B cell (primary cell): ENCODE data around the gene IMPA2. TPM values are rescaled to one million over a fixed set of nuclear protein-coding genes. Genes with fewer than 3 reads are reported as not detected.
"Not testable (repeated sequence)": the region's sequence is repeated elsewhere in the genome, so short reads cannot be mapped to it uniquely, and the experiment has no call there.

Experiments
- ATAC-seq: fragments of 200-7000 bp; cut with Tn5 transposase; one replicate; pipeline ENCODE4 v1.10.0; 2021; ENCODE audit warnings: low read depth, mild to moderate bottlenecking, moderate number of reproducible peaks, moderate library complexity
- CTCF ChIA-PET: fragments of 350-600 bp; sonication (Branson Sonifier 250); formaldehyde crosslinking; loops from one replicate; lab custom pipeline; 2021; ENCODE audit warnings: antibody characterized with exemption, inconsistent platforms; lab: Charles Lee
- POLR2A ChIA-PET: fragments of 350-600 bp; sonication (Branson Sonifier 250); formaldehyde crosslinking; loops from one replicate; lab custom pipeline; 2021; ENCODE audit warnings: antibody characterized with exemption; lab: Charles Lee
- DNase-seq: peaks from one replicate; pipeline ENCODE4 v3.0.0; 2013
- H2AFZ ChIP-seq: 2 replicates; pipeline ENCODE4 v1.6.1; 2012; ENCODE audit warnings: mild to moderate bottlenecking, low read depth, low read length; ENCODE audit not compliant: insufficient read depth, poor library complexity, severe bottlenecking
- H3K27ac ChIP-seq, 2 donors: 1 replicate in 1 of 2; 2 replicates in 1 of 2; pipeline ENCODE4 v1.5.1; 2012 to 2013; ENCODE audit warnings: low read length in 2 of 2, mild to moderate bottlenecking in 2 of 2, moderate library complexity in 1 of 2
- H3K27me3 ChIP-seq, 4 experiments: fragments of 200-600 bp in 1 of 4; sonication (generic) in 1 of 4; replicated peaks in 1 of 4; 1 replicate in 2 of 4; 2 replicates in 2 of 4; pipeline versions ENCODE4 v1.6.1 to v1.7.0; 2013 to 2016; ENCODE audit warnings: low read length in 3 of 4, mild to moderate bottlenecking in 2 of 4, mixed read lengths in 1 of 4, moderate library complexity in 1 of 4; ENCODE audit not compliant: insufficient read depth in 4 of 4, control insufficient read depth in 3 of 4; ENCODE audit errors: control extremely low read depth in 1 of 4
- H3K36me3 ChIP-seq, 2 experiments: replicated peaks in 1 of 2; 1 replicate in 1 of 2; 2 replicates in 1 of 2; pipeline versions ENCODE4 v1.6.1 to v1.7.1; 2013; ENCODE audit warnings: low read length in 1 of 2; ENCODE audit not compliant: insufficient read depth in 2 of 2, control insufficient read depth in 1 of 2; ENCODE audit errors: control extremely low read depth in 1 of 2, extremely low read depth in 1 of 2
- H3K4me1 ChIP-seq, 2 donors: fragments of 200-600 bp in 1 of 2; sonication (generic) in 1 of 2; 1 replicate in 1 of 2; 2 replicates in 1 of 2; pipeline versions ENCODE4 v1.5.1 to v1.6.1; 2013 to 2017; ENCODE audit warnings: low read length in 2 of 2; ENCODE audit not compliant: control insufficient read depth in 2 of 2, insufficient read depth in 2 of 2
- H3K4me2 ChIP-seq: replicated peaks from 2 replicates; pipeline ENCODE3; 2012; ENCODE audit warnings: mild to moderate bottlenecking, low read depth, low read length; ENCODE audit not compliant: poor library complexity, severe bottlenecking
- H3K4me3 ChIP-seq, 5 experiments: fragments of 200-600 bp in 1 of 5; sonication (generic) in 1 of 5; 1 replicate in 3 of 5; 2 replicates in 2 of 5; pipeline versions ENCODE4 v1.5.1 to v1.7.0; 2011 to 2016; ENCODE audit warnings: low read length in 4 of 5, mild to moderate bottlenecking in 4 of 5, low read depth in 2 of 5, control low read depth in 1 of 5, moderate library complexity in 1 of 5; ENCODE audit not compliant: insufficient read depth in 1 of 5; ENCODE audit errors: control extremely low read depth in 1 of 5, extremely low read depth in 1 of 5
- H3K79me2 ChIP-seq: fragments of 200-600 bp; sonication (generic); one replicate; pipeline ENCODE4 v1.6.0; 2016; ENCODE audit warnings: low read length; ENCODE audit not compliant: control insufficient read depth, insufficient read depth
- H3K9ac ChIP-seq: fragments of 200-600 bp; sonication (generic); 2 replicates; pipeline ENCODE4 v1.6.1; 2017; ENCODE audit warnings: mild to moderate bottlenecking, low read length, moderate library complexity
- H3K9me3 ChIP-seq, 3 donors: one replicate each; pipeline versions ENCODE4 v1.6.1 to v1.7.1; 2013; ENCODE audit warnings: low read length in 2 of 3; ENCODE audit not compliant: control insufficient read depth in 2 of 3, insufficient read depth in 1 of 3; ENCODE audit errors: control extremely low read depth in 1 of 3
- H4K20me1 ChIP-seq: 2 replicates; pipeline ENCODE4 v1.6.0; 2012; ENCODE audit warnings: mild to moderate bottlenecking, low read length; ENCODE audit not compliant: insufficient read depth, control insufficient read depth, poor library complexity, severe bottlenecking
- H3K27ac Mint-ChIP-seq: one replicate; pipeline ENCODE4 v1.8.0; 2021; ENCODE audit warnings: mixed read lengths
- H3K27me3 Mint-ChIP-seq: one replicate; pipeline ENCODE4 v1.8.0; 2021; ENCODE audit warnings: mixed read lengths
- H3K4me1 Mint-ChIP-seq: one replicate; pipeline ENCODE4 v1.8.0; 2021; ENCODE audit warnings: mixed read lengths
- H3K4me3 Mint-ChIP-seq: one replicate; pipeline ENCODE4 v1.8.0; 2021; ENCODE audit warnings: mixed read lengths
- H3K9me3 Mint-ChIP-seq: one replicate; pipeline ENCODE4 v1.8.0; 2022; ENCODE audit warnings: mixed read lengths; ENCODE audit not compliant: insufficient read depth
- EZH2 ChIP-seq: IDR thresholded peaks from 2 replicates; pipeline ENCODE4 v1.6.1; 2012; ENCODE audit warnings: borderline replicate concordance, low read depth, mild to moderate bottlenecking, moderate library complexity, low read length; ENCODE audit not compliant: insufficient read depth, poor library complexity, severe bottlenecking
- WGBS: methylation state at CpG from one replicate; pipeline ENCODE4 v1.1.5; 2013; ENCODE audit warnings: missing lambda C conversion rate; ENCODE audit not compliant: insufficient coverage; 5-methylcytosine and 5-hydroxymethylcytosine counted together
- intact Hi-C: fragments of 100-400 bp; cut with micrococcal nuclease; formaldehyde crosslinking; loops from one replicate; pipeline ENCODE4 v1.10.0; 2022
- polyA plus RNA-seq: library from polyadenylated mRNA; depleted of rRNA; stranded (reverse); fragments of >200 nt; gene quantifications from 2 replicates; pipeline ENCODE4 v1.2.3, GENCODE V29; 2012
- total RNA-seq, 2 donors: library from RNA; stranded (reverse); fragments of 120-200 nt in 1 of 2; gene quantifications; 1 replicate in 1 of 2; 2 replicates in 1 of 2; pipeline versions ENCODE4 v1.2.3 to v1.2.4, GENCODE V29; 2013 to 2022
- TF ChIP-seq, protein P1 (sequence below): fragments of 200-600 bp; IDR thresholded peaks from one replicate; pipeline ENCODE4 v1.8.0; 2022; ENCODE audit warnings: antibody characterized with exemption, mild to moderate bottlenecking

The IMPA2 gene
- total and polyA plus RNA-seq, 2 donors (not counting 1 experiment from before 2014, with no cell fraction given): 8.0 to 11.7 TPM

DNA sequence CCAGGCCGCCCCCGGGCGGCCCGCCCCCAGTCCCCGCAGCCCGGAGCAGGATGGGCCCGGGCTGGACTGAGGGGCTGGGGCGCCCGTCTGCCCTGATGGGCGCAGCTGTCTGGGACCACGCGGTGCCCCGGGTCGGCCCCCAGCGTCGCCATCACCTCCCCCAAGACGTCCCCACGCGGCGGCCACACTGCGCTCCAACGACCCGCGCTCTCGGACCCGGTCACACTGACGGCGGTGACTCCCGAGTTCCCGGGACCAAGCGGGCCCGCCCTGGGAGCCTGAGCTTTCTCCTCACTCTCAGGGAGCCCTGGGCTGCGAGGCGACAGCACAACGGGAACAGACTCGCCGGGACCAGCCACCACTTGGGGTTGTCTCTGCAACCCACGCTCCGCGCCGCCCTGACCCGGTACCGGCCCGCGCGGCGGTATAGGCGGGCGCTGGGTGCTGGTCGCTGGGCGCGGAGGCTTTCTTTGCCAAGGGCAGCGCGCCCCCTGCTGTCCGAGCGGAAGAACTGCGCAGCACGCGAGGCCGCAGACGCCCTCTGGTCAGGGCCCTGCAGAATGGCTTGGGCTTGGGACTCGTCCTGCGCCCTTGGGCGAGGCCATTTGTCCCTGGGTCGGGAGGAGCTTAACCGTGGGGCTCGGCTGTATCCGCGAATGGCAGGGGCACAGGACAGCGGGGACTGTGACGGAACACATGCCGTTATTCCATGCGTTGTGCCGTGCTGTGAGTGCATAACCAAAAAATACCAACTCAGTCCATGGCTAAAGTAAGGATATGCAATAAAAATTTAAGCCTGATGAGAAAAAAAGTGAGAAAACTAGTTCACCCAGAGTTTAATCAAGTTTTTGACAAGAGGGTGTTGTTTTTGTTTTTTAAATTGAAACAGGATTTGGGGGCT lies 57.6 kb downstream of the IMPA2 start:
- no peaks in the 10 kb centered on the region for H3K36me3 ChIP-seq
- 1% methylated on average over 71 of the region's 74 CpGs for WGBS
- peaks cover 15 to 20% of the 10 kb centered on the region in 2 donors for H3K4me1 ChIP-seq
- intact Hi-C loops: loop anchor here (1.0 to 5.0 kb wide), 5 partner anchors 14 to 727 kb away; partner anchors contain the start of gene IMPA2
- no peaks in the 10 kb centered on the region for H3K9me3 Mint-ChIP-seq
- H3K27me3 ChIP-seq: peaks cover 0 to 13% (median 2%) of the 10 kb centered on the region in 4 experiments
- H3K4me1 Mint-ChIP-seq: peaks cover 24% of the 10 kb centered on the region
- peaks cover 0 to 3% (median 0%) of the 10 kb centered on the region in 3 donors for H3K9me3 ChIP-seq
- H3K4me3 ChIP-seq: peak overlapping the region in 4 of 5 experiments; percentile 49 to 67 (median 56)
- ChIA-PET CTCF (interaction anchor here (0.6 to 11.5 kb wide), 30 partner anchors 10 to 1479 kb away, joined by 3 to 201 read pairs (median 4); no protein-coding TSS in a partner anchor), POLR2A (interaction anchor here (0.5 kb wide), 1 partner anchor 107 kb away, joined by 8 read pairs; no protein-coding TSS in a partner anchor)
- peak; percentile 97 for ATAC-seq
- H3K4me3 Mint-ChIP-seq: peak overlapping the region; percentile 82
- H3K27ac Mint-ChIP-seq: no peak overlapping the region
- peak overlapping the region; percentile 94 for H2AFZ ChIP-seq
- H3K9ac ChIP-seq: peak overlapping the region; percentile 71
- H4K20me1 ChIP-seq: no peaks in the 10 kb centered on the region
- no peaks in the 10 kb centered on the region for H3K79me2 ChIP-seq
- peaks cover 3% of the 10 kb centered on the region for H3K27me3 Mint-ChIP-seq
- no peak for TF ChIP-seq EZH2
- TF ChIP-seq, protein P1, sequence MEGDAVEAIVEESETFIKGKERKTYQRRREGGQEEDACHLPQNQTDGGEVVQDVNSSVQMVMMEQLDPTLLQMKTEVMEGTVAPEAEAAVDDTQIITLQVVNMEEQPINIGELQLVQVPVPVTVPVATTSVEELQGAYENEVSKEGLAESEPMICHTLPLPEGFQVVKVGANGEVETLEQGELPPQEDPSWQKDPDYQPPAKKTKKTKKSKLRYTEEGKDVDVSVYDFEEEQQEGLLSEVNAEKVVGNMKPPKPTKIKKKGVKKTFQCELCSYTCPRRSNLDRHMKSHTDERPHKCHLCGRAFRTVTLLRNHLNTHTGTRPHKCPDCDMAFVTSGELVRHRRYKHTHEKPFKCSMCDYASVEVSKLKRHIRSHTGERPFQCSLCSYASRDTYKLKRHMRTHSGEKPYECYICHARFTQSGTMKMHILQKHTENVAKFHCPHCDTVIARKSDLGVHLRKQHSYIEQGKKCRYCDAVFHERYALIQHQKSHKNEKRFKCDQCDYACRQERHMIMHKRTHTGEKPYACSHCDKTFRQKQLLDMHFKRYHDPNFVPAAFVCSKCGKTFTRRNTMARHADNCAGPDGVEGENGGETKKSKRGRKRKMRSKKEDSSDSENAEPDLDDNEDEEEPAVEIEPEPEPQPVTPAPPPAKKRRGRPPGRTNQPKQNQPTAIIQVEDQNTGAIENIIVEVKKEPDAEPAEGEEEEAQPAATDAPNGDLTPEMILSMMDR: peak; percentile 99
- H3K4me2 ChIP-seq: peak overlapping the region; percentile 100
- no peak overlapping the region for H3K27ac ChIP-seq
- peak; percentile 85 for DNase-seq

DNA sequence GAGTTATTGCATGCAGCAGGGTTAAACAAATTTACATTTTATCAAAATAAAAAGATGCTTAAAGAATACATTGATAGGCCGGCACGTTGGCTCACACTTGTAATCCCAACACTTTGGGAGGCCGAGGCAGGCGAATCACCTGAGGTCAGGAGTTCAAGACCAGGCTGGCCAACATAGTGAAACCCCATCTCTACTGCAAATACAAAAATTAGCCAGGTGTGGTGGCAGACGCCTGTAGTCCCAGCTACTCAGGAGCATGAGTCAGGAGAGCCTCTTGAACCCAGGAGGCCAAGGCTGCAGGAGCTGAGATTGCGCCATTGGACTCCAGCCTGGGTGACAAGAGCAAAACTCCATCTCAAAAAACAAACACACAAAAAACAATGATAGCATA lies 58.2 kb downstream of the IMPA2 start:
- H3K27ac Mint-ChIP-seq, DNase-seq, H3K4me3 ChIP-seq, H3K36me3 ChIP-seq, H3K27me3 Mint-ChIP-seq, H2AFZ ChIP-seq, H3K79me2 ChIP-seq, POLR2A ChIA-PET, H3K9me3 ChIP-seq, H4K20me1 ChIP-seq, H3K9me3 Mint-ChIP-seq, H3K4me2 ChIP-seq, H3K27ac ChIP-seq, H3K4me3 Mint-ChIP-seq, ATAC-seq, H3K9ac ChIP-seq: not testable (repeated sequence)
- peaks cover 11 to 15% of the 10 kb centered on the region in 2 donors for H3K4me1 ChIP-seq
- peaks cover 0 to 13% (median 2%) of the 10 kb centered on the region in 4 experiments for H3K27me3 ChIP-seq
- intact Hi-C loops: loop anchor here (1.0 to 5.0 kb wide), 5 partner anchors 13 to 727 kb away; partner anchors contain the start of gene IMPA2
- peaks cover 18% of the 10 kb centered on the region for H3K4me1 Mint-ChIP-seq
- CTCF ChIA-PET: interaction anchor here (0.8 to 11.5 kb wide), 23 partner anchors 10 to 1190 kb away, joined by 3 to 201 read pairs (median 5); no protein-coding TSS in a partner anchor
- 73% methylated on average over 6 of the region's 6 CpGs for WGBS
